Loucy (cell line): ENCODE measurements around the gene ITGA8.

Source experiments
- H2AFZ ChIP-seq: fragments of 200-600 bp; sonication (generic); 2 replicates; pipeline ENCODE4 v1.6.0; 2016; ENCODE audit warnings: antibody characterized with exemption, mild to moderate bottlenecking, low read length, moderate library complexity
- H3F3A ChIP-seq: fragments of 200-600 bp; 2 replicates; pipeline ENCODE4 v1.6.0; 2016; ENCODE audit warnings: antibody characterized with exemption, low read depth, mild to moderate bottlenecking
- H3K27me3 ChIP-seq: fragments of 200-600 bp; sonication (generic); 2 replicates; pipeline ENCODE4 v1.6.1; 2014; ENCODE audit warnings: low read length, mild to moderate bottlenecking; ENCODE audit not compliant: insufficient read depth, poor library complexity, severe bottlenecking
- H3K36me3 ChIP-seq: fragments of 200-600 bp; sonication (generic); 2 replicates; pipeline ENCODE4 v1.6.1; 2016; ENCODE audit warnings: low read length; ENCODE audit not compliant: insufficient read depth
- H3K4me1 ChIP-seq: fragments of 200-600 bp; sonication (generic); 2 replicates; pipeline ENCODE4 v1.5.1; 2014; ENCODE audit warnings: low read length, mild to moderate bottlenecking; ENCODE audit not compliant: insufficient read depth, poor library complexity, severe bottlenecking
- H3K4me2 ChIP-seq: fragments of 200-600 bp; sonication (generic); 2 replicates; pipeline ENCODE4 v1.6.0; 2014; ENCODE audit warnings: antibody characterized with exemption, low read length, low read depth, mild to moderate bottlenecking; ENCODE audit not compliant: poor library complexity, severe bottlenecking
- H3K4me3 ChIP-seq: fragments of 200-600 bp; sonication (generic); 2 replicates; pipeline ENCODE4 v1.5.1; 2014; ENCODE audit warnings: low read length, mild to moderate bottlenecking, mixed read lengths; ENCODE audit not compliant: poor library complexity, severe bottlenecking
- H3K79me2 ChIP-seq: fragments of 200-600 bp; sonication (generic); 2 replicates; pipeline ENCODE4 v1.6.1; 2014; ENCODE audit warnings: low read length; ENCODE audit not compliant: insufficient read depth
- H3K9ac ChIP-seq: fragments of 200-600 bp; sonication (generic); 2 replicates; pipeline ENCODE4 v1.6.0; 2014; ENCODE audit warnings: mild to moderate bottlenecking, low read depth, low read length, moderate library complexity; ENCODE audit not compliant: poor library complexity, severe bottlenecking
- H3K9me2 ChIP-seq: fragments of 200-600 bp; sonication (generic); replicated peaks from 2 replicates; pipeline ENCODE4 v1.6.1; 2016; ENCODE audit warnings: low read depth, low read length, mixed read lengths
- H3K9me3 ChIP-seq: fragments of 200-600 bp; sonication (generic); 2 replicates; pipeline ENCODE4 v1.6.1; 2014; ENCODE audit warnings: mild to moderate bottlenecking, antibody characterized with exemption, low read length, low read depth; ENCODE audit not compliant: insufficient read depth
- H4K20me1 ChIP-seq: fragments of 200-600 bp; sonication (generic); 2 replicates; pipeline ENCODE4 v1.6.0; 2014; ENCODE audit warnings: antibody characterized with exemption, low read length, mild to moderate bottlenecking; ENCODE audit not compliant: insufficient read depth, poor library complexity, severe bottlenecking
- EZH2phosphoT487 ChIP-seq: fragments of 200-600 bp; IDR thresholded peaks from 2 replicates; pipeline ENCODE4 v1.6.1; 2018; ENCODE audit warnings: antibody characterized with exemption, mild to moderate bottlenecking, moderate library complexity, borderline replicate concordance
- TF ChIP-seq, protein P1 (sequence below): fragments of 200-600 bp; sonication (generic); conservative IDR thresholded peaks from 2 replicates; pipeline ENCODE4 v1.5.1; 2014; ENCODE audit warnings: mild to moderate bottlenecking, antibody characterized with exemption, low read length

ITGA8 gene

DNA sequence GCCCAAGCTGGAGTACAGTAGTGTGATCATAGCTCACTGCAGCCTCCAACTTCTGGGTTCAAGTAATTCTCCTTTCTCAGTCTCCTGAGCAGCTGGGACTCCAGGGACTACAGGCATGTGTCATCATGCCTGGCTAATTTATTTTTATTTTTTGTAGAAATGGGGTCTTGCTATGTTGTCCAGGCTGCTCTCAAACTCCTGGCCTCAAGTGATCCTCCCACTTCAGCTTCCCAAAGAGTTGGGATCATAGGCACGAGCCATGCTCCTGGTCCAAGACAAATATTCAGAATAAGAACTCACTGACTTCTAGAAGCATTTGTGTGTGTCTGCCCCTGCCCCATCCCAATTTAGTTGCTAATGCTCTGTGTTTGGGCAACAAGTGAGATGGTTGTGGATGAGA lies 151.8 kb downstream of the ITGA8 start:
- Histone ChIP-seq H3K36me3 (no peaks in the 10 kb centered on the region), H3K9me2 (no peaks in the 10 kb centered on the region), H3K9ac (no peak overlapping the region), H2AFZ (no peak overlapping the region), H3K79me2 (no peaks in the 10 kb centered on the region), H3K4me1 (no peaks in the 10 kb centered on the region), H4K20me1 (no peaks in the 10 kb centered on the region), H3K9me3 (no peaks in the 10 kb centered on the region), H3K27me3 (no peaks in the 10 kb centered on the region), H3K4me2 (no peak overlapping the region), H3F3A (no peaks in the 10 kb centered on the region), H3K4me3 (no peak overlapping the region)
- TF ChIP-seq, protein P1, sequence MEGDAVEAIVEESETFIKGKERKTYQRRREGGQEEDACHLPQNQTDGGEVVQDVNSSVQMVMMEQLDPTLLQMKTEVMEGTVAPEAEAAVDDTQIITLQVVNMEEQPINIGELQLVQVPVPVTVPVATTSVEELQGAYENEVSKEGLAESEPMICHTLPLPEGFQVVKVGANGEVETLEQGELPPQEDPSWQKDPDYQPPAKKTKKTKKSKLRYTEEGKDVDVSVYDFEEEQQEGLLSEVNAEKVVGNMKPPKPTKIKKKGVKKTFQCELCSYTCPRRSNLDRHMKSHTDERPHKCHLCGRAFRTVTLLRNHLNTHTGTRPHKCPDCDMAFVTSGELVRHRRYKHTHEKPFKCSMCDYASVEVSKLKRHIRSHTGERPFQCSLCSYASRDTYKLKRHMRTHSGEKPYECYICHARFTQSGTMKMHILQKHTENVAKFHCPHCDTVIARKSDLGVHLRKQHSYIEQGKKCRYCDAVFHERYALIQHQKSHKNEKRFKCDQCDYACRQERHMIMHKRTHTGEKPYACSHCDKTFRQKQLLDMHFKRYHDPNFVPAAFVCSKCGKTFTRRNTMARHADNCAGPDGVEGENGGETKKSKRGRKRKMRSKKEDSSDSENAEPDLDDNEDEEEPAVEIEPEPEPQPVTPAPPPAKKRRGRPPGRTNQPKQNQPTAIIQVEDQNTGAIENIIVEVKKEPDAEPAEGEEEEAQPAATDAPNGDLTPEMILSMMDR, result no peak
- TF ChIP-seq EZH2phosphoT487, result no peak

- Histone ChIP-seq H3K4me2 (no peak overlapping the region), H3K4me1 (no peaks in the 10 kb centered on the region), H3K4me3 (no peak overlapping the region), H3K79me2 (no peaks in the 10 kb centered on the region), H3K36me3 (no peaks in the 10 kb centered on the region), H3K9me3 (no peaks in the 10 kb centered on the region), H2AFZ (no peak overlapping the region), H3F3A (no peaks in the 10 kb centered on the region), H3K9me2 (no peaks in the 10 kb centered on the region), H3K27me3 (no peaks in the 10 kb centered on the region), H4K20me1 (no peaks in the 10 kb centered on the region), H3K9ac (no peak overlapping the region)
- no peak for TF ChIP-seq EZH2phosphoT487
These were observed 156.5 kb downstream of the ITGA8 start for GRCh38 chr10:15563246-15563645.

DNA sequence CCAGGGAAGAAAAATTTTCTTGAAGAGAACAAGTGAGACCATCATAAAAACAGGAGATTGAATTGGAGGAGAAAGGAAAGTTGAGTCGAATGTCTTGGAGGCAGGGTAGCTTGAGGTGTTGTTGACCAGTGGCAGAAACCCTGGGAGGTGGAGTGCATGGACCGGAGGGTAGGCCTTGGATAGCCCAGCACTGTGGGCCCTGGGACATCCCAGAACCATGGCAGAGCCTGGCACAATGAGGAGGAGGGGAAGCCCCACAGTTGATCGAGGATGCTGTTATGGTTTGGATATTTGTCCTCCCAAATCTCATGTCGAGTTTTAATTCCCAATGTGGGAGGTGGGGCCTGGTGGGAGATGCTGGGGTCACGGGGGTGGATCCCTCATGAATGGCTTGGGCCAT lies 157.1 kb downstream of the ITGA8 start:
- Histone ChIP-seq H3K4me2 (no peak overlapping the region), H3K9me3 (no peaks in the 10 kb centered on the region), H3K4me3 (no peak overlapping the region), H3K36me3 (no peaks in the 10 kb centered on the region), H3K9me2 (no peaks in the 10 kb centered on the region), H3K4me1 (no peaks in the 10 kb centered on the region), H2AFZ (no peak overlapping the region), H3K9ac (no peak overlapping the region), H3K79me2 (no peaks in the 10 kb centered on the region), H4K20me1 (no peaks in the 10 kb centered on the region), H3F3A (no peaks in the 10 kb centered on the region), H3K27me3 (no peaks in the 10 kb centered on the region)
- TF ChIP-seq, protein P1, result no peak
- no peak for TF ChIP-seq EZH2phosphoT487

DNA sequence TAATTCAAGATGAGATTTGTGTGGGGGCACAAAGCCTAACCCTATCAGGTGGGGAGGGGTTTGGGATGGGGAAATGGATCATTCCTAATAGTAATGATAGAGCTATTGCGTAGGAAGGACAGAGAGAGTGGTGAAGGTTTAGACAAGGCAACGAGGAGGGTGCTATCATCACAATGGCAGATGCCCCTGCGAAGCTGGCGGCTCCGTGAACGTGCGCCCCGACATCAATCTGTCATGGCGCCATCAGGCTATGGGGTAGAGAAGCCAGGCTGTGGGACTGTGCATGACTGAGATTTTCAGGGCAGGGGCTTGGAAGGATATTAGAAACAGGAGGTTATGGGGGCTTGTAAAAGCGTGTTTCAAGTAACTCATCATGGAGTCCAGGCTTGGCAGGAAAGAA lies 157.6 kb downstream of the ITGA8 start:
- no peak overlapping the region for H2AFZ ChIP-seq
- TF ChIP-seq EZH2phosphoT487, result no peak
- TF ChIP-seq, protein P1, result no peak
- no peak overlapping the region for H3K4me2 ChIP-seq
- no peaks in the 10 kb centered on the region for H3K9me3 ChIP-seq
- H3F3A ChIP-seq, result no peaks in the 10 kb centered on the region
- H4K20me1 ChIP-seq, result no peaks in the 10 kb centered on the region
- no peaks in the 10 kb centered on the region for H3K4me1 ChIP-seq
- no peaks in the 10 kb centered on the region for H3K36me3 ChIP-seq
- no peaks in the 10 kb centered on the region for H3K9me2 ChIP-seq
- no peaks in the 10 kb centered on the region for H3K79me2 ChIP-seq
- H3K27me3 ChIP-seq, result no peaks in the 10 kb centered on the region
- H3K9ac ChIP-seq, result no peak overlapping the region
- no peak overlapping the region for H3K4me3 ChIP-seq
